ENCODE results near the gene TMEM178B.

The TMEM178B gene

DNA sequence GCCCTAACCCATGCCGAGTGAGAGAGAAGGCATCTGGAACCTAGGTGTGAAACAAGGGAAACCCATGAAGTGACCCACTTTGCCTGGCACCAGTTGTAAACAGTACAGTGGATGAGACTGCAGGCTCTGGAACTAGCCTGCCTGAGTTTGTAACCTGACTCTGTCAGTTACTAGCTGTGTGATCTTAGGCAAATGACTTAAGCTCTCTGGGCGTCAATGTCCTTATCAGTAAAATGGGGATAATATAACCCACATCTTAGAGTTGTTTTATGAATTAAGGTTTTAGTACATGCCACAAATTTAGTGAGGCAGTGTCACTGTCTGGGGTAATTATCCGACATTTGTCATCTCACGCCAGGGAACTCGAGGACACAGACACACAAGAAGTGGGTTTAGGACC lies 394.5 kb downstream of the TMEM178B start:
- no peak for DNase-seq (ENCODE audit: low read depth)
- TF ChIP-seq, protein P1, sequence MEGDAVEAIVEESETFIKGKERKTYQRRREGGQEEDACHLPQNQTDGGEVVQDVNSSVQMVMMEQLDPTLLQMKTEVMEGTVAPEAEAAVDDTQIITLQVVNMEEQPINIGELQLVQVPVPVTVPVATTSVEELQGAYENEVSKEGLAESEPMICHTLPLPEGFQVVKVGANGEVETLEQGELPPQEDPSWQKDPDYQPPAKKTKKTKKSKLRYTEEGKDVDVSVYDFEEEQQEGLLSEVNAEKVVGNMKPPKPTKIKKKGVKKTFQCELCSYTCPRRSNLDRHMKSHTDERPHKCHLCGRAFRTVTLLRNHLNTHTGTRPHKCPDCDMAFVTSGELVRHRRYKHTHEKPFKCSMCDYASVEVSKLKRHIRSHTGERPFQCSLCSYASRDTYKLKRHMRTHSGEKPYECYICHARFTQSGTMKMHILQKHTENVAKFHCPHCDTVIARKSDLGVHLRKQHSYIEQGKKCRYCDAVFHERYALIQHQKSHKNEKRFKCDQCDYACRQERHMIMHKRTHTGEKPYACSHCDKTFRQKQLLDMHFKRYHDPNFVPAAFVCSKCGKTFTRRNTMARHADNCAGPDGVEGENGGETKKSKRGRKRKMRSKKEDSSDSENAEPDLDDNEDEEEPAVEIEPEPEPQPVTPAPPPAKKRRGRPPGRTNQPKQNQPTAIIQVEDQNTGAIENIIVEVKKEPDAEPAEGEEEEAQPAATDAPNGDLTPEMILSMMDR (conservative IDR thresholded peaks at IDR 0.05; ENCODE audit: control insufficient read depth, insufficient read depth, low read depth, low read length) = no peak

DNA sequence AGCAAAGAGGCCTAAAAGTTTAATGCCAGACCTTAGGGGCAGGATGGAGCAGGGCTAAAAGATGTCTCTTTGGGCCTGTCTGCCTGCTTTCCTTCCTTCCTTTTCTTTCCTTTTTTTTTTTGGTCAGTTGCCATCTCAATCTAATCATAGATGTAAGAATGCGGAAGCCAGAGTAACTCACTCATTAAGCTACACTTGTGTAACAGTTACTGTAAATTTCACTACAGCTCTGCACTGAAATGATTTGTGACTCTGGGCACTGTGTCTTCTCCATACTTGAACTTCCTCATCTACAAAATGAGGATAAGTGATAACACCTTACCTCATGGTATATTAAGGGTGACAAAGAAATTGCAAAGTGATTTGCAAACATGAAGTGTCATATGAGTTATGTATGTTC lies 401.8 kb downstream of the TMEM178B start:
- H3K4me3 ChIP-seq (ENCODE audit: control insufficient read depth, low read depth, low read length) = no peak overlapping the region
- TF ChIP-seq, protein P1 (conservative IDR thresholded peaks at IDR 0.05; ENCODE audit: control insufficient read depth, insufficient read depth, low read depth, low read length) = no peak
- no peak for DNase-seq (ENCODE audit: low read depth)

More for the DNA sequence above, 394.5 kb downstream of the TMEM178B start:
- no peak overlapping the region for H3K4me3 ChIP-seq (ENCODE audit: control insufficient read depth, low read depth, low read length)

DNA sequence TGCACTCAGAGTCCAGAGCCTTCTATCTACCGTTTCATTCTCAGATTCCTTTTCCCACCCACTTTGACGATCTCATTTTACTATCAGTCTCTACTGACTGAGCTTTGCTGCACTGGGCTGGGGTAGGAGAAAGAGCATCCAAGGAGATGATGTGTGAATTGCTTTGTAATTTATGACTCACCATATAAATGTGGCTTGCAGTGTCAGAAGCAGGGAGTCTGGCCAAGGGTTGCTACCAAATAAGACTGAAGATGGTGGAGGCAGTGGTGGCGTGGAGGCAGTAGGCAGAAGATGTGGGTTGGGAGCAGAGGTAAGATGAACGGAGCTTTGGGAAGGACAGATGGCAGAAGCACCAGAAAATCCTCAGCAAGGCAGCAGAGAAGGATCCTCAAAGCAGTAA lies 404.0 kb downstream of the TMEM178B start:
- H3K4me3 ChIP-seq (ENCODE audit: control insufficient read depth, low read depth, low read length) = no peak overlapping the region
- TF ChIP-seq, protein P1 (conservative IDR thresholded peaks at IDR 0.05; ENCODE audit: control insufficient read depth, insufficient read depth, low read depth, low read length) = no peak
- peak; percentile 38 for DNase-seq (ENCODE audit: low read depth)

DNA sequence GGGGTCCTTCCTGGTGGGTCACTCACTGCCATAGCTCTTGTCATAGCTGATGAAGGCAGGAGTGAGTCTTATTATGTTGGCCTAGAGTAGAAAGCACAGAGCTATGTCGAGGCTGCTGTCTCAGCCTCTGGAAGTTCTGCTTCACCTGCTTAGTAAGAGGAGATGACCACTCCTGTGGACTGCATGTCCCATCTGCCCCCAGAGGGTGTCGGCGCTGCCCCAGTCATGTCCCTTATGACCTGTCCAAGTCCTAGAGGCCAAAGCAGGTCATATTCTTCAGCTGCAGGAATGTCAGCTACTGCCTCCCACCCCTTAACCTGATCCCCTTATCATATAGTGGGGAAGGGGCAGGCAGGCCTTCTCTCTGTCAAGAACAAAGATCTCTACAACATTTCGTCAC lies 405.0 kb downstream of the TMEM178B start:
- TF ChIP-seq, protein P1 (conservative IDR thresholded peaks at IDR 0.05; ENCODE audit: control insufficient read depth, insufficient read depth, low read depth, low read length) = no peak
- no peak for DNase-seq (ENCODE audit: low read depth)
- H3K4me3 ChIP-seq (ENCODE audit: control insufficient read depth, low read depth, low read length) = no peak overlapping the region

DNA sequence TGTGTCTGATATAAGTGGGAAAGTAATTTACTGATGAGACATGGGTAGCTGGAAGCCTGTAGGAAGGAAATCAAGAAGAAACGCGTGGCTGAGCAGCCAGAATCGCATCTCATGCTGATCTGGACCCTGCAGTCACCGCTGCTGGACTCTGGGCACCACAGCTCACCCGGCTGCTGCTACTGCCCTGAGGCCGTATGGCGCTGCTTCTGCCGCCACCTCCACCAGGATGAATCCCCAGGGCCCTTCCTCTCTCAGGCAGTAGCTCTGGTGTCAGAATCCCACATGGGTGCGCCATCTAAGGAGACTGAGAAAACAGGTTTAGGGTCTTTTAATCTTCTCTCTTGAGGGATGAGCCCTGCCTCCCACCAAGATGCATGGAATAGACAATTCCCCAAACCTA lies 407.1 kb downstream of the TMEM178B start:
- no peak for DNase-seq (ENCODE audit: low read depth)
- TF ChIP-seq, protein P1 (conservative IDR thresholded peaks at IDR 0.05; ENCODE audit: control insufficient read depth, insufficient read depth, low read depth, low read length) = no peak
- H3K4me3 ChIP-seq (ENCODE audit: control insufficient read depth, low read depth, low read length) = no peak overlapping the region

DNA sequence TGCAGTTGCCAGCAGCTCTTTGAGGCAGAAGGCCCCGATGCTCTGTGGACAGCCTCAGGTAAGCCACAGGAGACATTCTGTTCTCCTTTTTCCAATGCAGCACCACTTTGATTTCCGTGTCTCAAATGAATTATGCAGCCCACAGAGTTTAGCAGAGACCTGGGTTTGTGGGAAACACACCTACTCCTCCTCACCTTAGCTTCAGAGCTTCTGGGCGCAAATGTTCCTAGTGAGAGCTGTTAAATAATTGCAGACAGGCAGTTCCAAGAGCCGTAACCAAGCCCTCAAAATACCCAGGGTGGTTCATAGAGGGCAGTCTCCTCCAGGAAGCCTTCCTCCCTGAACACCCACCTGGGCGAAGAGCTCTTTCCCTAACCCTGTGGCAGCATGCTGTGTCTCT lies 408.1 kb downstream of the TMEM178B start:
- DNase-seq (ENCODE audit: low read depth) = no peak
- no peak overlapping the region for H3K4me3 ChIP-seq (ENCODE audit: control insufficient read depth, low read depth, low read length)

More for the DNA sequence above, 408.1 kb downstream of the TMEM178B start:
- TF ChIP-seq, protein P1 (conservative IDR thresholded peaks at IDR 0.05; ENCODE audit: control insufficient read depth, insufficient read depth, low read depth, low read length) = no peak
